HG03460 (cell line): ENCODE measurements around the gene KCNQ1.

ENCODE experiments used
- ATAC-seq: cut with Tn5 transposase; IDR thresholded peaks from one replicate; pipeline ENCODE4 v1.9.1; 2021; ENCODE audit not compliant: unreplicated experiment

Gene KCNQ1

DNA sequence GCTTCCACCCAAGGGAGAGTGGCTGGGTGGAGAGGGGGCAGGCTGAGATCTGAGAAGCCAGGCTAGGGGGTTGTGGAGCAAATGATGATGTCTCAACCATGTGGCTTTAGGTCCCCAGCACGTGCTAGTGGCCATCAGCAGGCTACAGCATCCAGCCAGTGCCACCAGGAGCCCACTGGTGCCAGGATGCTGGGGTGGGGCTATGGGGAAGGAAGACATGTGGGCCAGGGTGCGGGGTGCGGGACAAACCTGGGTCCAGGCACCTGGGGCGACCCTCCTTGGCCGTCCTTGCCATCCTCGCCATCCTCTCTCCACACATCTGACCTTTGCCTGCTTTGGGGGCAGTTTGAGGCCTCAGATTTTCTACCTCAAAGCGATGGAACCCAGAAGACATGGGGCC lies 104.3 kb downstream of the KCNQ1 start:
- ATAC-seq = no peak

DNA sequence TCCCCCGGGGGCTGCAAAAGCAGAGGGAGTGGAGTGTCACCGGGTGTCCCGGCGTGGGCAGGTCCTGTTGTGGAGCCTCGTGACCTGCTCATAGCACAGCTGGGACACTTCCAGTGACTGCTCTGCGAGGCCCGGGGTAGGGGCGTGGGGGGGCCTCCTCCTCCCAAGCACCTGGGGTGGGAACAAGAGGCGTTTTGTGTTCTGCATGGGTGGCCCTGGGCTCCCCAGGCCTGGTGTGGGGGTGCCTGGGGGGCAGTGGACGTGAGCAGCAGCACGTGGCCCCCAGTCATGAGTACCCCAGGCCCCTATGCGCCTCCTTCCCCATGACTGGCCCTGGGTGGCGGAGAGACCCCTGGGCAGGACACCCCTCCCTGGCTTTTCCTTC lies 104.7 kb downstream of the KCNQ1 start:
- ATAC-seq = no peak

DNA sequence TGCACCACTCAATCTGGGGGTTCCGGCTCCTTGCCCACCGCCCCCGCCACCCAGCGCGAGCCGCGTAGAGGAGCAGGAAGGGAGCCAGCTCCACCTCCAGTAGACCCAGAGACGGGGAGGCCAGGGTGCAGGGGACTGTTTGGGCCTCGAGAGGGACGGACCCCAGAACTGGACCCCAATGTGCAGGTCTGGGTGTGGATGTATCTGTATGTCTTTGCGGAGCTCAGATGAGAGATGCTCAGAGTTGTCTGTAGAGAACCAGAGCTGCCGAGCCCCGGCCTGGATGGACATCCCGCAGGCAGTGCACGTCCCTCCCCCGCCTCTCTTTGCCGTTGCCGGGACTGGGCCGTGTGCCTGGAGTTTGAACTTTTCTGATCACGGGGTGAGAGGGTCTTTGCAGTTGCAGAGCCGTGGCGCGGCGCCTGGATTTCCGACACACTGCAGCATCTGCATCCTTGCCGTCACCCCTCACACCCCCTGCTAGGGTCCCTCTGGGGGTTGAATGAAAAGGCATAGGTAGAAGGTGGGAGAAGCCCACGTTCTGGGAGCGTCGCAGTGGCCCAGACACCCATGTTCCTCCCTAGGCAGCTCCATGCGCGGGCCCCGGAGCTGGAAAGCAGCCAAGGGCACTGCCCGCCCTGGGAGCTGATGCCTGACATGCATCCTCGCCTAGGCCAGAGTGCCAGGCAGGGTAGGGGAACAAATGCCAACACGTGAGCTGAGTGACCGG lies 105.2 kb downstream of the KCNQ1 start:
- no peak for ATAC-seq

DNA sequence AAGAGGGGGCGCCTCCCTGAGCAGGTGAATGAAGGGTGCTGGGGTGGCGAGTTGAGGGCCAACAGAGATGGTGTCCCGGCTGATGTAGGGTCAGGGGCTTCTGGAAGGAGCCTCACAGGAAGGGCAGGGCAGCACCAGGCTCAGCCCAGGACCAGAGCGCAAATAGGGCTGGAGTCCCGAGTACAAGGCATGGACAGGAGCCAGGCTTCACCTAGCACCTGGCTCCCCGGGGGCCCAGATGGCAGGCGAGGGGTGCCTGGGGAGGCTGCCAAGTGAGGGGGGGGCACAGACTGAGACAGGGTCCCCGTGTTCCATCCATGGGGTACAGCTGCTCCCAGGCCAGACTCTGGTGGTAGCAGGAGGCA lies 105.8 kb downstream of the KCNQ1 start:
- no peak for ATAC-seq

DNA sequence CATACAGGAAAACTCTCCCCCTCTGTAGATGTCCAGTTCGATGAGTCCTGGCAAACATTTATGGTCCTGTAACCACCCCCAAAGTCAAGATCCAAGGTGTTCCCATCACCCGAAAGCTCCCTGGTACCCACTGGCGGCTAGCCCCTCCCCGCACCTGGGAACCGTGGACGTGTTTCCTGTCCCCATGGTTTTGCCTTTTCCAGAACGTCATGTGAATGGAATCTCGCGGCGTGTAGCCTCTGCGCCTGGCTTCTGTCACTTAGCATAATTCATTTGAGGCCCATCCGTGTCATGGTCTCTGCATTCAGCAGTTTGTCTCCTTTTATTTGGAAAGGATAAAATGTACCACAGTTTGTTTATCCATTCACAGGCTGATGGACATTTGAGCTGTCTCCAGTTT lies 106.3 kb downstream of the KCNQ1 start:
- ATAC-seq = no peak

DNA sequence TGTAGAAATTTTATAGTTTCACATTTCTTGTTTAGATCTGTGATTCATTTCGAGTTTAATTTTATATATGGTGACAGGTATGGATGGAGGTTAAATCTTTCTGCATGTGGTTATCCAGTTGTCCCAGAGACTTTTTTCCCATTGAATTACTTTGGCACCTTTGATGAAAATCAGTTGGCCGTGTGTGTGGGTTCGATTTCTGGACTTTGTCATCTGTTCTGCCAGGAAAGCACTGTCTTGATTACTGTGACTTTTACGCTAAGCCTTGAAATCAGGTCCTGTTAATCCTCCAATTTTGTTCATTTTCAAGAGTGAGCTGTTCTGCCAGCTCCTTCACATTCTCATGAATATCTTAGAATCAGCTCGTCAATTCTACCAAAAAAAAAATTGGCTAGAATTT lies 107.4 kb downstream of the KCNQ1 start:
- ATAC-seq = no peak

DNA sequence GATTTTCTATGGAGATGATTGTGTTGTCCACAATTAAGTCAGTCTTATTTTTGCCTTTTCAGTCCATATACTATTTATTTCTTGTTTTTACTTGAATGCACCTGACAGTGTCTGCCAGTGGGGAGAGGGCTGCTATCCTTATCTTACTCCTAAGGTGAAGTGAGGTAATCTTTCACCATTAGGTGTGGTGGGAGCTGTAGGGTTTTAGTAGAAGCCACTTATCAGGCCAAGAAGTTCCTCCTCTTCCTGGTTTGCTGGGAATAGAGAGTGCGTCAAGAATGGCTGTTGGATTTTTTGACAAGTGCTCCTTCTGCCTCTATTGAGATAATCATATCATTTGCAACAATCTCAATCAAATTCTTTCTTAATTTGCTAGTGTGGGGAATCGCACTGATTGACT lies 108.4 kb downstream of the KCNQ1 start:
- no peak for ATAC-seq

DNA sequence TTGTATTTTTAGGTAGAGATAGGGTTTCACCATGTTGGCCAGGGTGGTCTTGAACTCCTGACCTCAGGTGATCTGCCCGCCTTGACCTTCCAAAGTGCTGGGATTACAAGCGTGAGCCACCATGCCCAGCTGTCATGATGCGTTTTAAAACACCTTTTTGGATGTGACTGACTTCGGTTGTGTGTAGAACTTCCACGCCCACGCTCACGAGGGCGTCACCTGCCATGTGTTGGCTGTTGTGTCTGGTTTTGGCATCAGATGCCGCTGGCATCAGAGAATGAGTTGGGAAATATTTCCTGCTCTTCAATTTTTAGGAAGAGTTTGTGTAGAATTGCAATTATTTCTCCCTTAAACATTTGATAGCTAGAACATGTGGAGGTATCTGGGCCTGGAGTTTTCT lies 109.1 kb downstream of the KCNQ1 start:
- ATAC-seq = no peak

DNA sequence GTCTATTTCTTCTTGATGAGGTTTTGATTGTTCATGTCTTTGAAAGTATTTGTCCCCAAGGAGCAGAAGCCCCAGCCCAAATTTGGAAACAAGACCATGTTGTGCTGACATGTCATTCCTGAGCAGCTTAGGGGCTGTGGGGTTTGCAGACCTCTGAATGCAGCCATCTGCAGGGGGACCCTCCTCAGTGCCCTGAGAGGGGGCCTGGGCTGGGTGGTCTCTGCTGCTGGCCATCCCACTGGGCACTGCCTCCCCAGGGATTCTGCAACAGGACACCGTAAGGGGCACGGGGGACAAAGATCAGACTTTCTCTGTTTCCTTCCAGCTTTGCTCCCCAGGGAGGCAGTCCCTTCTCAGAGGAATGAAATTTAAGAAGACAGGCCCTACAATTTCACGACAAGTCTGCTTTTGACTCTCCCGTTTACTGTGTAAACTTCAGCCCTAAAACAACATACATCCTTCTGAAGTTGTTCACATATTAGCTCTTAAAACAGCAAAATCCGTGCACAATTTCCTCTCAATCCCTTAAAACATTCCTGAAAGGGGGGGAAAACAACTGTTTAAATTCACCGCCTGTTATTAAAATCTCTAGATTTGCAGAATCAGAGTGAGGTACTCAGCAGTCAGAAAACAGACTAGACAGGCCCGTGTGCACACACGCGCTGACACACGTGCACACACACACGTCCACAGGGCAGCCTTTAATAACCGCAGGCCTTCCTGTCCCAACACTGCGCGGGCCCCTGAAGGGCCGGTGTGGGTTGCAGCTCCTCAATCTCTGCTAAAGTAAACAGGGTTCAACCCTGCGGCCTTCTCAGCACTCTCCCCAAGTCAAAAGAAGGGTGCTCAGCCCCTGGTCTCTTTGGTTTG lies 109.8 kb downstream of the KCNQ1 start:
- ATAC-seq = no peak

DNA sequence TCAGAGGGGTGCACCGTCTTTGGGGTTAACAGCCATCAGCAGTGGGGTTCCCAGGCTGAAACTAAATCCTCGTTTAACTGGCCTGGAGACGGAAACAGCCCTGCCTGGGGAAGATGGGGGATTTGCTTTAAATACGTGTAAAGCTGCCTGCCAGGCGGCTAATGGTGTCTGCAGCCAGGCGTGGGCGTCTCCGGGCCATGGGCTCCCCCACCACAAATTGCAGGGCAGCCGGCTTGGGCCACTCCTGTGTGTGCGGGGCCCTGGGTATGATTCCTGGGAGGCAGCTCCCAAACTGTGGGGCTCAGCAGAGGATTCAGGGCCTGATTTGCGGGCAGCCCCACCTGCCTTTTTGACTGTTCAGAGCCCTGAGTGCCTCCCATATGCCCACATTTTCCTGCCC lies 110.5 kb downstream of the KCNQ1 start:
- no peak for ATAC-seq

DNA sequence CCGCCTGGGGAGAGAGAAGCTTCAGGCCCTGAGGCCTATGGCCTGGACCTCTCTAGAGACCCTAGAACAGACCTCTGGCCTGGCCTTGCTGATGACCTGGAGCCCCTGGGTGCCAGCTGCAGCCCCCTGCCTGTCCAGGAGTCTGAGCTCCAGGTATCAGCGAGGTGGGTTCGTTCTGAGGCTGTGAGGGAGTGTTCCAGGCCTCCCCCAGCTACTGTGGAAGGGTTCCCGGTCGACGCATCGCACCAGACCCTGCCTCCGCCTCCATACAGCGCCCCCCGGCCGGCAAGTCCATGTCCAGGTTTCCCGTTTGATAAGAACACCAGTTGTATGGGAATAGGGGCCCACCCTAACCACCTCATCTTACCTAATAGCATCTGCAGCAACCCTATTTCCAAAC lies 111.1 kb downstream of the KCNQ1 start:
- ATAC-seq = no peak

DNA sequence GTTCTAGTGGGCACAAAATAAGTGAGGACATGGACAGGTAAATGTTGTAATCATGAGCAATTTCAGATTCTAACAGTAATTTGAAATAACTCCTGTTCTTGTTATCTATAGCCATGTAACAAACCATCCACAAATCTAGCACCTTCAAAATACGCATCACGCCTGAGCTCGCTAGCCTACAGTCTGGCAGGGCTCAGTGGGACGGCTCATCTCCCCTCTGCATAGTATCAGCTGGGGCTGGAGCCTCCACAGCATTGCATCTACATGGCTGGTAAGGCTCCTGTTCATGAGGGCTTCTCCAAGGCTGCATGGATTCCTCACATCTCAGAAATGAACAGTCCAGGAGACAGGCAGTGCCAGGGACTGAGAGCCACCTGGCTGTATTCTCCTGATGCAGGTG lies 112.6 kb downstream of the KCNQ1 start:
- ATAC-seq = no peak

DNA sequence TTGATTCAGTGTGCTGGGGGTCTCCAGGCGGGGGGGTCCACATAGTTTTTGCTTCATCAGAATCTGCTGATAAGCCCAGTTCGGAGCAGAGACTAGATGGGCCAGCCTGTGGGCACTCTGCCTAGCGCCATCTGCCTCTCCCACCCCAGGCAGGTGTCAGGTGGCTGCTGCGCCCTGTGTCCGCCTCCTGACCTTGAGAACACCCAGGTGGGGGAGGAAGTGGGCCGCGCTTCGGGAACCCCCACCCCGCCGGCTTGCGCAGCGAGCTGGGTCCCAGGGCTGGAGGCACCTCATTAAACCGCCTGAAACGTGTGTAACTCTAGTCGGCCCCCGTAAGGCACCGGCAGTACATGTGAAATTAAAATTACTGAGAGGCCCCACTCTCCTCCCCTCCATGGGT lies 113.6 kb downstream of the KCNQ1 start:
- no peak for ATAC-seq

DNA sequence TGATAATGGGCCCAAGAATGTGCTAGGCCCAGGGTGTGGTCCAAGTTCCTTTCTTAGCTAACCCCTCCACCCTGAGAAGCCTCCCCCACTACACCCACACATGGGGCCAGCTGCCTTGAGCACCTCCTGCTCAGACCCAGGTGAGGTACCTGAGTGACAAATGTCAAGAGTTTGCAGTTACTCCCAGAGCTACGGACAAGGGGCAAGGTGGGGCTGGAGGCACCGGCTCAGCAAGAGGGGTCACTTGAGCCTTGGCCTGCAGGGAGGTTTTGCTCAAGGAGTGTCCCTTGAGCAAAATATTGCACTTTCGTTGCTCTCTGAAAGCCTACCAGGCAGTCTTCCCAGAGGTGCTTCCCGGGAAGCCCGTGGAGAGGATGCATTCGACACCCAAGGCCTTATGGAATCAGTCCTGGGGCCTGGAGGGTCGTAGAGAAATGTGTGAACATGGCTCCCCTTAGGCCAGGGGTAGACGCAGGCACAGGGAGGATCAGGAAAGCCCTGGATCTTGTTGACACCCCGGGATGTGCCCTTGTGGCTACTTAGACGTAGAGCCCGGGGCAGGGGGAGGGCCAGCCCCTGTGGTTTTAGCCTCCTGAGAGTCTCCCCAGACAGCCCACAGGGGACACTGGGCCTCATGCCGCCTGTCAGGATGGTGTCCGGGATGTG lies 114.2 kb downstream of the KCNQ1 start:
- ATAC-seq = no peak

DNA sequence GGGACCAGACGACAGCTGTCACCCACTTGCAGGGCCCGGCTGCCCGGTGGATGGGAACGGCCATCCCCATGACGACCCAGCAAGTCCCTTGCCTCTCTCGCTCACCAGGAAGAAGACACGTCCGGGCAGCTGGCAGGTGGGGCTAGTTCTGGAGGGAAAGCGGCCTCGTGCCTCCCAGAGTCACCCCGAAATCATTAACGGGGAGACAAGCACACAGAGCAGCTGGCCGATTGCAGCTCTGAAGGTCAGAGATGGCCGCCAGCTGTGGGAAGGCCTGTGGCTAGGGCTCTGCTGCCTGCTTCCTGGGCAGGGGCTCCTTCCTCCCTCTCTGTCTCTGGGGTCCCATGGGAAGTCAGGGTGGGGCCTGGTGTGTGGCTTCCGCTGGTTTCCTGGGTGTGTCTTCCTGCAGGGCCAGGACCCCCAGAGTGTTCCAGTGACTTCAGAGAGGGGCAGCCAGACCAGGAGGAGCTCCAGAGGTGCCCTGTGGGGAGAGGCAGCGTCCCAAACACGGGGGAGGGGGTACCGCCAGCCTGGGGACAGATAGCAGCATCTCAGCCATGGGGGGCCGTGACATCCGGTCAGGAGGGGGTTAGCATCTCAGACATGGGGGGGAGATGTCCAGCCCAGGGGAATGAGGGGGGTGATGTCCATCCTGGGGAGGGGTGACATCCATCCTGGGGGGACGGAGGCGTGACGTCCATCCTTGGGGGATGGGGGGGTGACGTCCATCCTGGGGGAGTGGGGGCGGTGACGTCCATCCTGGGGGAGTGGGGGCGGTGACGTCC lies 114.9 kb downstream of the KCNQ1 start:
- ATAC-seq = no peak

DNA sequence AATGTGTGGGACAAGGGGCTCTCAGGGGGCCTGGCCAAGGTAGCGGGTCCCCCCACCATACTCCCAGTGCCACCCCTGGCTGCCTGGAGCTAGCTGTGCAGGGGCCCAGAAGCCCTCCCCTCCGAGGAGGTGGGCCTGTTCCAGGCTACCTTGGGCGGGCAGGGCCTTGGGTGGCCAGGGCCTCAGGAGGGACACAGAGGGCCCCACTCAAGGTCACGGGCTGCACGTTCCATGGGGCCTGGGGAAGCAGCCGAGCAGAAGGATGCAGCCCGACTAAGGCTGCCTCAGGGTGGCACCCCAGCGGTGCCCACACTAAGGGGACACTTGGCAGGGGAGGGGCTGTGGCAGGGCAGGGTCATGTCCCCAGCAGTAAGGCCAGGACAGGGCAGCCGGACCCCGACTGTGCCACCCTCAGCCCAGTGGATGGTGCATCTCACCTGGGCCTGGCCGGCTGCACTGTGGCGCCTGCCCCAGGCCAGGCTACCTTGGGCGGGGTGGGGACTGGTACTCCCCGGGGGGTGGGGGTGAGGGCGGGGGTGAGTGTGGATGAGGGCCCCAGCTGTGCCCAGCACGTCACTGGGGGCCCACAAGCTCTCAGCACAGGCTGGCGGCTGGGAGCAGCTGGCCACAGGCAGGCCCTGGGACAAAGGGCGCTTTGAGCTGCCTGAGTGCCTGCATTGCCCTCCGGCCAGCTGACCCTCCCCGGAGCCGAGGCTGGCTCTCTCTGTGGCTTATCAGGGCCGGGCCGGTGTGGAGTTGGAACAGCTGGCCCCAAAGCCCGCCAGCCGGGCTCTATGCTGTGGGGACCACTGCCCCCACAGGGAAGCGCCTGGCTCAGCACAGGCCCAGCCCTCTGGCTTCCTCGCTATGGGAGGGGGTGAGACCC lies 117.1 kb downstream of the KCNQ1 start:
- no peak for ATAC-seq

DNA sequence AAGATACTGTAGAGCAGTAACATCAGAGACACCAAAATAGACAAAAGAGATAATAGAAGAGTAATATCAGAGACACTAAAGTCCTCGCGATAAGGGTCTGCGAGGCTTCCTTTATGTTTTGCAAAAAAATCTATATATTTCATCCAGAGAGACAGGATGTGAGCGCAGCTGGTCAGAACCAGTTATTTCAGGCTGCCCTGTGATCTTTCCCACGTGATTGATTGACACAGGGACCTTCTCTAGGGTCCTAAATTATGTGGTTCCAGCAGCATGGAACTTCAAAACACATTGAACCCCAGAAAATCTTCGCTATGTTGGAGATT lies 118.0 kb downstream of the KCNQ1 start:
- ATAC-seq = no peak

DNA sequence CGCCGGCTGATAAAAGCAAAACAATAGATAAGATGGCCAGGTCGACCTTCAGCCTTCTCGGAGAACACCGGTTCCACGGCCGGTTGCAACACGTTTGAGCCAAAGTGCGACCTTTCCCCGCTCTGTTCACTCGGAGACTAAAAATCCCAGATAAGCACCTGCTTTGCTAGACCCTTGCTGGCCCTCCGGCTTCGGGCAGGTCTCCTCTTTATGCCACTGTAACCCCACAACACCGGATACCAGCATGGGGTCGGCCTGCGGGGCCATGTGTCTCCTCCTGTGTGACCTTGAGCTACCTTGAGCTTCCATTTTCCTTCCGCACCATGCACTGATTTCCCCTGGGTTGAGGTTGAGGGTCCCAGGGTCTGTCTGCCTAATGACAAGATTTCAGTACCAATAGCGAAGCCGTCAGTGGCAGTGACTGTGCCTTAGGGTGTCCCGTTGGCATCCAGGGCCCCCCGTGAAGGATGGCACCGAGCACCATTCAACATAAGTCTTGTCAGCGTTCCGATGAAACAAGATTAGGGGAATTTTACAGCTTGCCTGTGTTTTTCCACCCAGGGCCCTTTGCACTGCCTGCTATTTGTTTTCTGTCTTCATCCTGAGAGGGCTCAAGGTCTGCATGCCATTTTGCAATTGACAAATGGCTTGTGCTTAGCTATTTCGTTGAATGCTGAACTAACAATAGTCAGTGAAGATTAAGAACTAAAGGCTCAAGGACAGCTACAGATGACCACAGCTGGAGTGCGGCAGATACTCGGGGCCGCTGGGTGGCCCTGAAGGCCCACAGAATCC lies 118.6 kb downstream of the KCNQ1 start:
- no peak for ATAC-seq

DNA sequence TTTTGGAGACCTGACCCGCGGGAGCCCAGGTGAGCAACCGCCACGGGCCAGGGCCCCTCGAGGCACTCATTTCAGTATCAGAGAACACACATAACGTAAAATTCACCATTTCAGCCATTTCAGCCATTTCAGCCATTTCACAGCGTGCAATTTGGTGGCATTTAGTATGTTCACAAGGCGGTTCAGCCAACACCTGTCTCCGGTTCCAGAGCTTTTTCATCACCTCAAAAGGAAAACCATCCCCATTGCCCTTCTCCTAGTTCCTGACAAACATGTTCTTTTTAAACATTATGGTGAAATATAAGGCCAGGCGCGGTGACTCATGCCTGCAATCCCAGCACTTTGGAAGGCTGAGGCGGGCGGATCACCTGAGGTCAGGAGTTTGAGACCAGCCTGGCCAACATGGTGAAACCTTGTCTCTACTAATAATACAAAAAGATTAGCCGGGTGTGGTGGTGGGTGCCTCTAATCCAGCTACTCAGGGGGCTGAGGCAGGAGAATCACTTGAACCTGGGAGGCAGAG lies 119.3 kb downstream of the KCNQ1 start:
- no peak for ATAC-seq
